H1 (cell line): Measurements from ENCODE around the gene CALHM5. TPM values are rescaled to one million over a fixed set of nuclear protein-coding genes. Genes with fewer than 3 reads are reported as not detected.

ENCODE experiments used
- CHD1 ChIP-seq: IDR thresholded peaks from 2 replicates; pipeline ENCODE4 v1.6.1; 2012; ENCODE audit warnings: low read depth, low read length, improper control_type of control experiment
- HDAC6 ChIP-seq: IDR thresholded peaks from one replicate; pipeline ENCODE4 v1.7.1; 2012; ENCODE audit warnings: low read depth, mild to moderate bottlenecking, inconsistent platforms, low read length, moderate library complexity
- RAD21 ChIP-seq, 2 experiments: IDR thresholded peaks in 1 of 2; conservative IDR thresholded peaks in 1 of 2; 2 replicates each; pipeline ENCODE4 v1.6.1; 2011; ENCODE audit warnings: low read depth in 2 of 2, low read length in 2 of 2, improper control_type of control experiment in 1 of 2, inconsistent platforms in 1 of 2, mild to moderate bottlenecking in 1 of 2, moderate library complexity in 1 of 2
- YY1 ChIP-seq: IDR thresholded peaks from 2 replicates; pipeline ENCODE4 v1.6.1; 2011; ENCODE audit warnings: low read depth, mild to moderate bottlenecking, low read length
- polyA plus RNA-seq, 7 experiments: library from polyadenylated mRNA; depleted of rRNA in 3 of 7; stranded (reverse) in 5 of 7; unstranded in 2 of 7; fragments of >200 nt in 5 of 7; fragments of 200-250 nt in 2 of 7; gene quantifications; 1 replicate in 5 of 7; 2 replicates in 1 of 7; 4 replicates in 1 of 7; pipeline versions ENCODE4 v1.2.1 to v1.2.3, GENCODE V29; 2011 to 2013; ENCODE audit warnings: missing spikeins in 2 of 7, mixed read lengths in 2 of 7
- total RNA-seq: library from RNA; stranded (reverse); fragmentation: NEBNext Ultra II Directional; extraction: Animal tissue kit (Norgen Biotek cat#: 25700); gene quantifications from 2 replicates; pipeline ENCODE4 v1.2.1, GENCODE V29; 2021

Gene CALHM5
- total and polyA plus RNA-seq, 2 of the 8 experiments (the other 6 are each of a cell fraction or from before 2014, with no cell fraction given): 0.05 to 0.09 TPM

DNA sequence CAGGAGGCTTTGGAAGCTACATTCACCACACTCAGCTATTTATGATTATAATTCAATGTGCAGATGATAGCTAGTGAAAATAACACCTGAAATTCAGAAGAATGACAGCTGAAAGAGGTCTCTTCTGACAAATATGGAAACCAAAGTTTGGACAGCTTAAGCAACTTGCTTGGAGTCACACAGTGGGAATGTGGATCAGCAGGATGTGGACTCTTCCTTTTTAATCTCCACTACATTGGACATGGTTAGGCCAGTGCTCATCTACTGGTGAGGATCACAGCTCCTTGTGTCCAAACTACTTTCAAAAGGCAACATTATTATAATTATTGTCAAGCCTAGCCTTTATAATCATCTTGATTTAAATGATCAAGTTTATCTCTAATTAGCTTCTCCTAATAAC lies 23.7 kb downstream of the CALHM5 start (continued):
- no peak for TF ChIP-seq CHD1
- no peak for TF ChIP-seq RAD21 (IDR thresholded peaks at IDR 0.05 in 1 of 2, conservative IDR thresholded peaks at IDR 0.05 in 1 of 2; ENCODE audit: low read depth in 2 of 2, low read length in 2 of 2)
- no peak for TF ChIP-seq YY1
- no peak for TF ChIP-seq HDAC6
